ENCODE data around the gene NDUFA6. TPM values are rescaled to one million over a fixed set of nuclear protein-coding genes. Genes with fewer than 3 reads are reported as not detected.

NDUFA6 gene
- total RNA-seq, 1 experiment from 2014 or later = 80.5 TPM

DNA sequence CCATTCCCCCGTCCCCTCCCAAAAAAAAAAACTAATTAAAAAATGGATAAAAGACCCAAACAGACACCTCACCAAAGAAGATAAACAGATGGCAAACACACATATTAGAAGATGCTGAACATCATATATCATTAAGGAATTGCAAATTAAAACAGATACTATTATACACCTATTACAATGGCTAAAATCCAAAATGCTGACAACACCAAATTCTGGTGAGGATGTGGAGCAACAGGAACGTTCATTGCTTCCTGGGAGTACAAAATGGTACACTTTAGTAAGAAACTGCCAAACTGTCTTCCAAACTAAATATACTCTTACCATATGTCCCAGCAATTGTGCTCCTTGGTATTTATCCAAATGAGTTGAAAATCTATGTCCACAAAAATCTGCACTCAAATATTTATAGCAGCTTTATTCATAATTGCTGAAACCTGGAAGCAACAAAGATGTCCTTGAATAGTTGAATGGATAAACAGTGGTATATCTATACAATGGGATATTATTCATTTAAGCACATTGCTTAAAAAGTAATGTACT, 39.9 kb downstream of the NDUFA6 start:
- no peak overlapping the region for H3K27ac ChIP-seq (ENCODE audit: low read depth, low read length)
- no peak overlapping the region for H3K9ac ChIP-seq (ENCODE audit: low read length)
- DNase-seq (ENCODE audit: low read depth, low spot score) (no peak), ATAC-seq (no peak)
- POLR2A ChIA-PET = no interaction called here
- no peaks in the 10 kb centered on the region for H3K9me3 ChIP-seq (ENCODE audit: control insufficient read depth in 1 of 2, insufficient read depth in 1 of 2, low read depth in 1 of 2, low read length in 2 of 2)
- no peaks in the 10 kb centered on the region for H4K20me1 ChIP-seq (ENCODE audit: insufficient read depth)
- H3K9me2 ChIP-seq (ENCODE audit: insufficient read depth) = no peaks in the 10 kb centered on the region
- H3K4me2 ChIP-seq (ENCODE audit: low read length) = no peak overlapping the region
- RAD21 ChIA-PET (ENCODE audit: low non-redundant PET in 1 of 2, low total read pairs in 2 of 2, uncharacterized antibody in 2 of 2, unreplicated experiment in 2 of 2) = no interaction called here
- BruUV-seq (replicated peaks) = no TSS peak
- no peaks in the 10 kb centered on the region for H3K79me2 ChIP-seq (ENCODE audit: insufficient read depth, low read length)
- no peak overlapping the region for H3K4me3 ChIP-seq (replicated peaks in 1 of 2; ENCODE audit: low read depth in 1 of 2, low read length in 2 of 2)
- intact Hi-C loops (cut with micrococcal nuclease) = no loop called here
- H3K27me3 ChIP-seq (ENCODE audit: insufficient read depth, low read length) = no peaks in the 10 kb centered on the region
- H3K36me3 ChIP-seq (ENCODE audit: control insufficient read depth in 1 of 2, insufficient read depth in 2 of 2, low read length in 2 of 2) = no peaks in the 10 kb centered on the region
- CTCF ChIA-PET = no interaction called here
- no peak overlapping the region for H2AFZ ChIP-seq (ENCODE audit: low read depth, low read length, poor library complexity, severe bottlenecking)
- H3K4me1 ChIP-seq (ENCODE audit: control insufficient read depth in 1 of 2, insufficient read depth in 2 of 2, low read length in 2 of 2) = no peaks in the 10 kb centered on the region
- no peak for TF ChIP-seq EGR1 (IDR thresholded peaks at IDR 0.05; ENCODE audit: low read depth)
- TF ChIP-seq SRF (IDR thresholded peaks at IDR 0.05; ENCODE audit: low read depth) = no peak
- no peak for TF ChIP-seq CTCF (IDR thresholded peaks at IDR 0.05 in 2 of 3, conservative IDR thresholded peaks at IDR 0.05 in 1 of 3; ENCODE audit: borderline replicate concordance in 1 of 3, insufficient read depth in 1 of 3, low read depth in 2 of 3, low read length in 2 of 3)
- no peak for TF ChIP-seq CEBPB (IDR thresholded peaks at IDR 0.05; ENCODE audit: low read depth)
- TF ChIP-seq, protein P1, sequence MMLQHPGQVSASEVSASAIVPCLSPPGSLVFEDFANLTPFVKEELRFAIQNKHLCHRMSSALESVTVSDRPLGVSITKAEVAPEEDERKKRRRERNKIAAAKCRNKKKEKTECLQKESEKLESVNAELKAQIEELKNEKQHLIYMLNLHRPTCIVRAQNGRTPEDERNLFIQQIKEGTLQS (IDR thresholded peaks at IDR 0.05) = no peak
- TF ChIP-seq ZFX (IDR thresholded peaks at IDR 0.05) = no peak
- TF ChIP-seq CBX3 (IDR thresholded peaks at IDR 0.05; ENCODE audit: low read depth) = no peak
- no peak for TF ChIP-seq POLR2A (IDR thresholded peaks at IDR 0.05; ENCODE audit: borderline replicate concordance, extremely low read depth, insufficient read depth, insufficient read length)
- no peak for TF ChIP-seq TCF7L2 (IDR thresholded peaks at IDR 0.05; ENCODE audit: borderline replicate concordance, extremely low read depth, insufficient read depth, insufficient read length)
- TF ChIP-seq POLR2AphosphoS5 (IDR thresholded peaks at IDR 0.05; ENCODE audit: low read depth, low read length) = no peak
- no peak for TF ChIP-seq ZBTB33 (IDR thresholded peaks at IDR 0.05; ENCODE audit: extremely low read depth, insufficient replicate concordance, low read length)
